ENCODE measurements around the gene TAB2. TPM values are rescaled to one million over a fixed set of nuclear protein-coding genes. Genes with fewer than 3 reads are reported as not detected.

Gene TAB2
- total and polyA plus RNA-seq, 9 of the 15 experiments (the other 6 are each of a cell fraction or from before 2014, with no cell fraction given), result 9.1 to 38.3 (median 18.6) TPM

DNA sequence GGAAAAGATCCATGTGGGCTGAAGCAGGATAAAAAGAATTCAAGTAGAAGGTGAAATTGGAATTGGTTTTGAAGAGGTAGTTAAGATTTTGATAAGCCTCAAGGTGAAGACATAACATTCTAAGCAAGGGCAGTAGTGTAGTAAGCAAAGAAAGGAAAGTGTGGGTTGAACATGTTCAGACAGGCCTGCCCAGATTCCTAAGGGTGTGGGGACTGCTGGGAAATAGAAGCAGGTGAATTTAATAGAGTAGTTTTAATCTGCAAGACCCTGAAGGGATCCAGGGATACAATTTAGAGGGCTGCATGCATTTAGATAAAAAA lies 19.1 kb downstream of the TAB2 start:
- no peaks in the 10 kb centered on the region for H3K27me3 ChIP-seq (ENCODE audit: control insufficient read depth in 2 of 2, insufficient read depth in 2 of 2, low read length in 2 of 2)
- H3K4me3 ChIP-seq, result no peak overlapping the region
- H3K79me2 ChIP-seq (ENCODE audit: control insufficient read depth, insufficient read depth, low read length), result peaks cover 94% of the 10 kb centered on the region
- no peak overlapping the region for H3K4me2 ChIP-seq (ENCODE audit: insufficient read depth, low read length)
- in situ Hi-C loops (cut with MboI), result no loop called here
- no peak for FAIRE-seq
- no peak for DNase-seq (ENCODE audit: extremely low read depth in 1 of 4, low spot score in 3 of 4)
- H3K9me3 ChIP-seq (replicated peaks; ENCODE audit: control insufficient read depth, insufficient read depth, low read depth, low read length), result no peaks in the 10 kb centered on the region
- H4K20me1 ChIP-seq (replicated peaks; ENCODE audit: control insufficient read depth, insufficient read depth, low read length), result peaks cover 18% of the 10 kb centered on the region; the same call in 1 of the 2 replicates
- H3K4me1 ChIP-seq (replicated peaks in 1 of 2; ENCODE audit: control insufficient read depth in 2 of 2, insufficient read depth in 2 of 2, low read length in 2 of 2), result peaks cover 0 to 16% of the 10 kb centered on the region in 2 experiments; a peak in 3 of 5 replicates
- H3K27ac ChIP-seq (ENCODE audit: extremely low read depth, low read depth, low read length), result no peak overlapping the region
- no peaks in the 10 kb centered on the region for H3K9me1 ChIP-seq (ENCODE audit: control insufficient read depth, insufficient read depth, low read length)
- BruUV-seq (replicated peaks), result no TSS peak
- no peak overlapping the region for H2AFZ ChIP-seq (ENCODE audit: low read depth, low read length)
- H3K9ac ChIP-seq (ENCODE audit: insufficient read depth in 1 of 2, low read depth in 2 of 2, low read length in 2 of 2), result no peak overlapping the region
- ChIA-PET CTCF (ENCODE audit: low intra/inter-chr PET ratio) (no interaction called here), POLR2A (interaction anchor here (1.1 to 1.3 kb wide), 2 partner anchors 13 to 19 kb away, joined by 4 to 7 read pairs; partner anchors contain the start of gene TAB2)
- intact Hi-C loops (cut with micrococcal nuclease), result no loop called here
- no peaks in the 10 kb centered on the region for H3K36me3 ChIP-seq (ENCODE audit: control insufficient read depth, insufficient read depth, low read length)
- no peak for ATAC-seq
- TF ChIP-seq GTF3C2 (IDR thresholded peaks at IDR 0.05; ENCODE audit: borderline replicate concordance, extremely low read depth, insufficient read length) (no peak), TBL1XR1 (IDR thresholded peaks at IDR 0.05; ENCODE audit: low read length in 2 of 2) (no peak), MYNN (IDR thresholded peaks at IDR 0.05) (no peak), MYNN (CRISPR knock-in tag; IDR thresholded peaks at IDR 0.05) (no peak), TCF3 (CRISPR knock-in tag; IDR thresholded peaks at IDR 0.05) (no peak), HDAC2 (IDR thresholded peaks at IDR 0.05) (no peak), THRA (IDR thresholded peaks at IDR 0.05) (no peak), PPARD (CRISPR knock-in tag; IDR thresholded peaks at IDR 0.05) (no peak), ZKSCAN8 (CRISPR knock-in tag; IDR thresholded peaks at IDR 0.05) (no peak), HMGN3 (IDR thresholded peaks at IDR 0.05; ENCODE audit: borderline replicate concordance, extremely low read depth, insufficient read length, low read depth, low read length) (no peak), SRSF1 (IDR thresholded peaks at IDR 0.05; ENCODE audit: low read depth, low read length) (no peak), ETS2 (tag; IDR thresholded peaks at IDR 0.05; ENCODE audit: borderline replicate concordance, poor library complexity, severe bottlenecking) (no peak), KLF10 (CRISPR knock-in tag; IDR thresholded peaks at IDR 0.05) (no peak)
- TF ChIP-seq, protein P1, sequence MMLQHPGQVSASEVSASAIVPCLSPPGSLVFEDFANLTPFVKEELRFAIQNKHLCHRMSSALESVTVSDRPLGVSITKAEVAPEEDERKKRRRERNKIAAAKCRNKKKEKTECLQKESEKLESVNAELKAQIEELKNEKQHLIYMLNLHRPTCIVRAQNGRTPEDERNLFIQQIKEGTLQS (IDR thresholded peaks at IDR 0.05), result no peak
- TF ChIP-seq, protein P1 (CRISPR knock-in tag; conservative IDR thresholded peaks at IDR 0.05), result no peak
- TF ChIP-seq, protein P2, sequence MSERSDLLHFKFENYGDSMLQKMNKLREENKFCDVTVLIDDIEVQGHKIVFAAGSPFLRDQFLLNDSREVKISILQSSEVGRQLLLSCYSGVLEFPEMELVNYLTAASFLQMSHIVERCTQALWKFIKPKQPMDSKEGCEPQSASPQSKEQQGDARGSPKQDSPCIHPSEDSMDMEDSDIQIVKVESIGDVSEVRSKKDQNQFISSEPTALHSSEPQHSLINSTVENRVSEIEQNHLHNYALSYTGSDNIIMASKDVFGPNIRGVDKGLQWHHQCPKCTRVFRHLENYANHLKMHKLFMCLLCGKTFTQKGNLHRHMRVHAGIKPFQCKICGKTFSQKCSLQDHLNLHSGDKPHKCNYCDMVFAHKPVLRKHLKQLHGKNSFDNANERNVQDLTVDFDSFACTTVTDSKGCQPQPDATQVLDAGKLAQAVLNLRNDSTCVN (CRISPR knock-in tag; IDR thresholded peaks at IDR 0.05), result no peak
